ENCODE data around the gene RSU1.

The RSU1 gene

DNA sequence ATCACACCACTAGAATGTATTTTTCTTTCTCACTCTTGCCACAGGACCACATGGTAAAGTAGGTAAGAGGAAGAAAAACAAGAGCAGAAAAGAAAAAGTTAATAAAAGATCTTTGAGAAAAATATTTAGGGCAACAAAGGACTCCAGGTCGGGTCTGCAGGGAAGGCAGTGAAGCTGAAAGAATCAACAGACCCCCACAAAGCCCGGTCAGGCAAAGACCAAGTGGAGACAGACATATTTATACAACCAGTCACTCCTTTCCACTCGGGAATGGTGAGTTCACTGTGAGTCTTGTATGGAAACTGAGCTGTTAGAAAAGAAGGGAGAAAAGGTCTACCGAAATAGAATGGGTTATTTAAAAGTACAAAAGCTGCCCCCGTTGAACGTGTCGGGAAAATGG, 28.0 kb downstream of the RSU1 start:
- DNase-seq (ENCODE audit: low read depth): no peak
- TF ChIP-seq, protein P1, sequence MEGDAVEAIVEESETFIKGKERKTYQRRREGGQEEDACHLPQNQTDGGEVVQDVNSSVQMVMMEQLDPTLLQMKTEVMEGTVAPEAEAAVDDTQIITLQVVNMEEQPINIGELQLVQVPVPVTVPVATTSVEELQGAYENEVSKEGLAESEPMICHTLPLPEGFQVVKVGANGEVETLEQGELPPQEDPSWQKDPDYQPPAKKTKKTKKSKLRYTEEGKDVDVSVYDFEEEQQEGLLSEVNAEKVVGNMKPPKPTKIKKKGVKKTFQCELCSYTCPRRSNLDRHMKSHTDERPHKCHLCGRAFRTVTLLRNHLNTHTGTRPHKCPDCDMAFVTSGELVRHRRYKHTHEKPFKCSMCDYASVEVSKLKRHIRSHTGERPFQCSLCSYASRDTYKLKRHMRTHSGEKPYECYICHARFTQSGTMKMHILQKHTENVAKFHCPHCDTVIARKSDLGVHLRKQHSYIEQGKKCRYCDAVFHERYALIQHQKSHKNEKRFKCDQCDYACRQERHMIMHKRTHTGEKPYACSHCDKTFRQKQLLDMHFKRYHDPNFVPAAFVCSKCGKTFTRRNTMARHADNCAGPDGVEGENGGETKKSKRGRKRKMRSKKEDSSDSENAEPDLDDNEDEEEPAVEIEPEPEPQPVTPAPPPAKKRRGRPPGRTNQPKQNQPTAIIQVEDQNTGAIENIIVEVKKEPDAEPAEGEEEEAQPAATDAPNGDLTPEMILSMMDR (conservative IDR thresholded peaks at IDR 0.05; ENCODE audit: control insufficient read depth, insufficient read depth, low read depth, low read length): no peak

DNA sequence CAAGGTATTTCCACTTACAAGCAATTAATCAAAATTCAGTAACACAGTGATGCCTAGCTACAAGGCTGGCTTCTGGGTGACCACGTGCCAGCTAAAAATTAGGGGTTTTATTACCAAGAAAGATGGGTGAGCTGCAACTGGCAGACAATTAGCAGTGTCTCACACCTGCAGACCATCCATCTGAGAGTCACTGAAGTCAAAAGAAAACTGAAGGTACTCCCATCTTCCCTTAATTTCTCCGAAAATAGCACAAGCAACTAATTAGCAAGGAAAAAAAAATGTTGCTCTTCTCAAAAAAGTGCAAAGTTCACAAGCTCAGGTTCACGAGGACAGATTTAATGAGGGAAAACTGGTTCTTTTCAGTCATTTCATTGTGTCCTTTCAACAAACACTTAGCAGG, 28.4 kb downstream of the RSU1 start:
- DNase-seq (ENCODE audit: low read depth): no peak
- TF ChIP-seq, protein P1 (conservative IDR thresholded peaks at IDR 0.05; ENCODE audit: control insufficient read depth, insufficient read depth, low read depth, low read length): no peak

More for the DNA sequence above, 28.0 kb downstream of the RSU1 start:
- no peak overlapping the region for H3K4me3 ChIP-seq (ENCODE audit: control insufficient read depth, low read depth, low read length)

DNA sequence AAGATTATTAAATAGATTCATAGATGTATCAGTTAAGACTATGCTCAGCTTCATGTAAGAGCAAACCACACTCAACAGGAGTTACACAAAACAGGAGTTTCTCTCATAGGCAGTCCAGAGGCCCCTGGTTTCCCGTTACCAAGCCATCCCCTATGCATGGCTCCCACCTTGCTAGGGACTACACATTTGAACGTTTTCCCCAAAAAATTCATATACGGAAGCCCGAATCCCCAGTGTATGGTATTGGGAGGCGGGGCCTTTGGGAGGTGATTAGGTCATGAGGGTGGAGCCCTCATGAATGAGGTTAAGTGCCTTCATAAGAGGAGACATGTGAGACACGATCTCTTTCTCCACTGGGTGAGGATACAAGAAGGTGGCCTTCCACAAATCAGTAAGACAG, 29.1 kb downstream of the RSU1 start:
- TF ChIP-seq, protein P1 (conservative IDR thresholded peaks at IDR 0.05; ENCODE audit: control insufficient read depth, insufficient read depth, low read depth, low read length): no peak
- no peak overlapping the region for H3K4me3 ChIP-seq (ENCODE audit: control insufficient read depth, low read depth, low read length)
- DNase-seq (ENCODE audit: low read depth): no peak

More for the DNA sequence above, 28.4 kb downstream of the RSU1 start:
- no peak overlapping the region for H3K4me3 ChIP-seq (ENCODE audit: control insufficient read depth, low read depth, low read length)

DNA sequence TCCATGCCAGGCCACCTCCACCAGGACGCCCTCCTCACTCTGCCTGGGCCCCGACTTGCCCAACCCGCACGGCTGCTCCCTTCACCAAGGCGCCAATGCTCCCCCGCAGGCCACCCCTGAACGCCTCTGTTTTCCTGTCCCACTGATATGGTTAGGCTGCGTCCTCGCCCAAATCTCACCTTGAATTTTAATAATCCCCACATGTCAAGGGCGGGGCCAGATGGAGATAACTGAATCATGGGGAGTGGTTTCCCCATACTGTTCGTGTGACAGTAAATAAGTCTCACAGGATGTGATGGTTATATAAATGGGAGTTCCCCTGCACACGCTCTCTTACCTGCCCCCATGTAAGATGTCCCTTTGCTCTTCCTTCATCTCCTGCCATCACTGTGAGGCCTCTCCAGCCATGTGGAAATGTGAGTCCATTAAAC, 29.8 kb downstream of the RSU1 start:
- no peak for DNase-seq (ENCODE audit: low read depth)
- TF ChIP-seq, protein P1 (conservative IDR thresholded peaks at IDR 0.05; ENCODE audit: control insufficient read depth, insufficient read depth, low read depth, low read length): no peak
- H3K4me3 ChIP-seq (ENCODE audit: control insufficient read depth, low read depth, low read length): no peak overlapping the region

DNA sequence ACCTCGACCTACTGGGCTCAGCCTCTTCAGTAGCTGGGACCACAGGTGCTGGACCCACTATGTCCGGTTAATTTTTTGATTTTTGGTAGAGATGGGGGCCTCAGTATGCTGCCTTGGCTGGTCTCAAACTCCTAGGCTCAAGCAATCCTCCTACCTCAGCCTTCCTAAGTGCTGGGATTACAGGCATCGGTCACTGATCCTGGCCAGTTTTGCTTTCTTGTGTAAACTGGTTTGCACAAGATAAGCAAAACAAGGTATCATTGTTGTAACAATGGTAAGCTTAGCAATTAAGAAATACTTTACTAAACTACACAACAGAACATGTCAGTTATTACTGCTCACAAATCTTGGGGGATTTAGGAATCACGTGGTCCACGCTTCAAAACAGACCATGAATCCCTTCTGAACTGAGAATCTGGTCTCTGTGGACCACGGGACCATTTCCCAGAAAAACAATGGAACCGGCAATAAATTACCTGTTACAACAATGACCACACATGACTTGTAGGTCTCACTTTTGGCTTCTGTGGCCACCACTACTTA, 36.8 kb downstream of the RSU1 start:
- TF ChIP-seq, protein P1 (conservative IDR thresholded peaks at IDR 0.05; ENCODE audit: control insufficient read depth, insufficient read depth, low read depth, low read length): no peak
- H3K4me3 ChIP-seq (ENCODE audit: control insufficient read depth, low read depth, low read length): no peak overlapping the region
- DNase-seq (ENCODE audit: low read depth): no peak

DNA sequence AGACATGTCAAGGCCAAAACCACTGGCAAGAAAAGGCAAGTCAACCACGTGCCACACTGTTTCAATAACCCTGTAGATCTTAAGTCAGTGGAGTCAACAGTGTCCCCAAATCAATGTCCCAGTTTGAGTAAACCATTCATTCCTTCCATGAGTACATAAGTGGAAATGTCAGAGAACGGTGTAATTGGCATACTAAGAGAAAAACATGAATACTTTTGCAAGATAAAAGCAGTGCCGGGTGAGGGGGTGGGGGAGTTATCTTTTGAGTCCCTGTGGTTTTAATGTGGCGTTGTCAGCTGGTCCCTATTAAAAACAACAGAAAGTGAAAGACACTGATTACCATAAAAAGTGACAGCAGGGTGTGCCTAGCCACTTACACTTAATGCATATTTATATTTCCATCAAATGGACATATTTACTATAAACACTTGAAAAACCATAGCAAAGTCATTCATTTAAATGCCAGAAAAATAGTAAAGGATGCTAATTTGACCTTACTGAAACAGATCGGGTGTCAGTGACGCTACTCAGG, 37.8 kb downstream of the RSU1 start:
- TF ChIP-seq, protein P1 (conservative IDR thresholded peaks at IDR 0.05; ENCODE audit: control insufficient read depth, insufficient read depth, low read depth, low read length): no peak
- DNase-seq (ENCODE audit: low read depth): no peak
- H3K4me3 ChIP-seq (ENCODE audit: control insufficient read depth, low read depth, low read length): no peak overlapping the region

Measured in fibroblast of mammary gland (primary cell).